ENCODE measurements around the gene PHLDB2. TPM values are rescaled to one million over a fixed set of nuclear protein-coding genes. Genes with fewer than 3 reads are reported as not detected.

The PHLDB2 gene
- 10 to 100 TPM; 20.2 to 48.1 TPM for total RNA-seq

GRCh38 chr3:111859061-111859973, at the start of gene PHLDB2:
Gene PHLDB2 (plus strand): TSS chr3:111859265. CDS start chr3:111884078, 24,813 bp downstream.
- Histone ChIP-seq H3K36me3 (no peaks in the 10 kb centered on the region), H3K4me1 (peaks cover 0 to 37% of the 10 kb centered on the region in 2 donors), H3K27me3 (no peaks in the 10 kb centered on the region), H3K9me3 (no peaks in the 10 kb centered on the region), H3K4me3 (peak within 1 kb of the TSS; percentile 79 to 88), H3K27ac (peak within 1 kb of the TSS; percentile 92 to 93)
- DNase-seq (ENCODE audit: low spot score), result peak; percentile 70
- no peak for TF ChIP-seq CTCF (IDR thresholded peaks at IDR 0.05)

GRCh38 chr3:111810909-111811308, 48.2 kb upstream of the PHLDB2 start:
- H3K36me3 ChIP-seq, result no peaks in the 10 kb centered on the region
- H3K4me1 ChIP-seq, result peaks cover 0 to 6% of the 10 kb centered on the region in 2 donors
- H3K27me3 ChIP-seq, result no peaks in the 10 kb centered on the region
- DNase-seq (ENCODE audit: low spot score), result no peak
- H3K27ac ChIP-seq, result no peak overlapping the region
- no peak overlapping the region for H3K4me3 ChIP-seq
- H3K9me3 ChIP-seq, result no peaks in the 10 kb centered on the region
- no peak for TF ChIP-seq CTCF (IDR thresholded peaks at IDR 0.05)

- no peak for TF ChIP-seq CTCF (IDR thresholded peaks at IDR 0.05)
- Histone ChIP-seq H3K27ac (no peak overlapping the region), H3K27me3 (no peaks in the 10 kb centered on the region), H3K36me3 (no peaks in the 10 kb centered on the region), H3K9me3 (no peaks in the 10 kb centered on the region), H3K4me1 (peaks cover 0 to 6% of the 10 kb centered on the region in 2 donors), H3K4me3 (no peak overlapping the region)
- no peak for DNase-seq (ENCODE audit: low spot score)
These were observed 47.3 kb upstream of the PHLDB2 start for GRCh38 chr3:111811811-111812210.

GRCh38 chr3:111812701-111813100, 46.4 kb upstream of the PHLDB2 start:
- Histone ChIP-seq H3K27me3 (no peaks in the 10 kb centered on the region), H3K4me3 (no peak overlapping the region), H3K36me3 (no peaks in the 10 kb centered on the region), H3K27ac (no peak overlapping the region), H3K4me1 (peaks cover 0 to 6% of the 10 kb centered on the region in 2 donors), H3K9me3 (no peaks in the 10 kb centered on the region)
- TF ChIP-seq CTCF (IDR thresholded peaks at IDR 0.05), result no peak
- no peak for DNase-seq (ENCODE audit: low spot score)

GRCh38 chr3:111813441-111813840, 45.6 kb upstream of the PHLDB2 start:
- Histone ChIP-seq H3K27me3 (no peaks in the 10 kb centered on the region), H3K4me3 (no peak overlapping the region)
- TF ChIP-seq CTCF (IDR thresholded peaks at IDR 0.05), result no peak

More at GRCh38 chr3:111813441-111813840, 45.6 kb upstream of the PHLDB2 start:
- DNase-seq (ENCODE audit: low spot score), result no peak
- no peak overlapping the region for H3K27ac ChIP-seq
- H3K9me3 ChIP-seq, result no peaks in the 10 kb centered on the region
- peaks cover 0 to 6% of the 10 kb centered on the region in 2 donors for H3K4me1 ChIP-seq
- no peaks in the 10 kb centered on the region for H3K36me3 ChIP-seq
